Hepatocyte (in vitro differentiated cells): ENCODE data around the gene FZR1. TPM values are rescaled to one million over a fixed set of nuclear protein-coding genes. Genes with fewer than 3 reads are reported as not detected.
"Not testable (repeated sequence)": the region's sequence is repeated elsewhere in the genome, so short reads cannot be mapped to it uniquely, and the experiment has no call there.

Experiments used
- DNase-seq: peaks from one replicate; pipeline ENCODE4 v3.0.0-alpha.2; 2016; ENCODE audit warnings: low spot score
- H2AFZ ChIP-seq: fragments of 200-600 bp; sonication (generic); 2 replicates; pipeline ENCODE4 v1.6.0; 2016; ENCODE audit warnings: antibody characterized with exemption, mild to moderate bottlenecking
- H3K27ac ChIP-seq: fragments of 200-600 bp; sonication (generic); 2 replicates; pipeline ENCODE4 v1.5.1; 2016; ENCODE audit warnings: mild to moderate bottlenecking
- H3K27me3 ChIP-seq: fragments of 200-600 bp; sonication (generic); 2 replicates; pipeline ENCODE4 v1.6.1; 2016
- H3K36me3 ChIP-seq: fragments of 200-600 bp; sonication (generic); replicated peaks from 2 replicates; pipeline ENCODE4 v1.5.1; 2016; ENCODE audit warnings: low read depth; ENCODE audit not compliant: insufficient read depth
- H3K4me1 ChIP-seq: fragments of 200-600 bp; sonication (generic); 2 replicates; pipeline ENCODE4 v1.5.1; 2016; ENCODE audit warnings: mild to moderate bottlenecking, moderate library complexity; ENCODE audit not compliant: insufficient read depth
- H3K4me2 ChIP-seq: fragments of 200-600 bp; sonication (generic); 2 replicates; pipeline ENCODE4 v1.6.0; 2016
- H3K4me3 ChIP-seq: fragments of 200-600 bp; sonication (generic); 2 replicates; pipeline ENCODE4 v1.5.1; 2016; ENCODE audit warnings: mild to moderate bottlenecking
- H3K79me2 ChIP-seq: fragments of 200-600 bp; sonication (generic); 2 replicates; pipeline ENCODE4 v1.6.0; 2017; ENCODE audit warnings: mild to moderate bottlenecking
- H3K9me2 ChIP-seq: fragments of 200-600 bp; sonication (generic); replicated peaks from 2 replicates; pipeline ENCODE4 v1.6.0; 2017; ENCODE audit warnings: mild to moderate bottlenecking; ENCODE audit not compliant: insufficient read depth
- H3K9me3 ChIP-seq: fragments of 200-600 bp; sonication (generic); 2 replicates; pipeline ENCODE4 v1.5.1; 2016; ENCODE audit warnings: low read depth, mild to moderate bottlenecking
- H4K20me1 ChIP-seq: fragments of 200-600 bp; sonication (generic); 2 replicates; pipeline ENCODE4 v1.6.0; 2016; ENCODE audit warnings: mild to moderate bottlenecking; ENCODE audit not compliant: insufficient read depth, poor library complexity, severe bottlenecking
- EZH2 ChIP-seq: fragments of 200-600 bp; sonication (generic); IDR thresholded peaks from 2 replicates; pipeline ENCODE4 v1.6.1; 2016; ENCODE audit warnings: antibody characterized with exemption, mild to moderate bottlenecking, borderline replicate concordance
- EZH2phosphoT487 ChIP-seq: fragments of 200-600 bp; sonication (generic); IDR thresholded peaks from one replicate; pipeline ENCODE4 v1.6.1; 2018; ENCODE audit warnings: antibody characterized with exemption, mild to moderate bottlenecking, low read depth, moderate library complexity; ENCODE audit not compliant: unreplicated experiment, severe bottlenecking
- WGBS: methylation state at CpG from one replicate; pipeline ENCODE4 v1.1.6; 2016; ENCODE audit warnings: low lambda C conversion rate; ENCODE audit errors: missing lambda C conversion rate; 5-methylcytosine and 5-hydroxymethylcytosine counted together
- polyA plus RNA-seq: library from polyadenylated mRNA; unstranded; fragments of >200 nt; fragmentation: Nextera tagmentation; extraction: Ambion mirVana; gene quantifications from 2 replicates; pipeline ENCODE4 v1.2.1, GENCODE V29; 2016
- total RNA-seq: library from RNA; depleted of rRNA; stranded (reverse); fragments of >200 nt; gene quantifications from 2 replicates; pipeline ENCODE4 v1.2.3, GENCODE V29; 2014
- TF ChIP-seq, protein P1 (sequence below): fragments of 200-600 bp; sonication (generic); IDR thresholded peaks from 2 replicates; pipeline ENCODE4 v1.5.1; 2016; ENCODE audit warnings: antibody characterized with exemption, mild to moderate bottlenecking; ENCODE audit not compliant: poor library complexity

Gene FZR1
- total and polyA plus RNA-seq, 2 experiments from 2014 or later, result 32.1 to 51.0 TPM

DNA sequence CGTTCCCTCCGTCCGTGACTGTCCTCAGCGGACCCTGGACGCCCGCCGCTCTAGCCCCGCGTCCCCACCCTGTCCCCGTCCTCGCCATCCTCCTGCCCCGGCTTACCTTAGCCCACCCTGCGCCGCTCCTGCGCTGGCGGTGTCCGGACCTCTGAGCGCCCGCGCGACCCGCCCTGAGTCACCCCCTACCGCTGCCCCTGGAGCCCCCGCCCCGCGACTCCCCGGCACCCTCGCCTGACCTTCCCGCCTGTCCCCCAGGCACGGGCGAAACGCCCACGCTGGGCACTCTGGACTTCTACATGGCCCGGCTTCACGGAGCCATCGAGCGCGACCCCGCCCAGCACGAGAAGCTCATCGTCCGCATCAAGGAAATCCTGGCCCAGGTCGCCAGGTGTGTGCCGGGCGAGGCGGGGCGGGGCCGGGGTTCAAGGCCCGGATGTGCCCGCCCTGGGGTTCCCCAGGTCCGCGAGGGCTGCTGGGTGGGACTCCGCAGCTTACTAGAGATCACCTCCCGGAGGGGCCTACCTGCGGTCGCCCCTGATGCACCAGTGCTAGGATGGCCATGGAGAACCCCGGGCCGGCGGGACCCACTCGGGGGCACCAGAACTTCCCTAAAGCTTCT is 71.7 kb downstream of the FZR1 start:
- WGBS, result 54% methylated on average over 25 of the region's 60 CpGs
- H3K9me2 ChIP-seq, result no peaks in the 10 kb centered on the region
- no peak overlapping the region for H3K27ac ChIP-seq
- TF ChIP-seq EZH2 (no peak), EZH2phosphoT487 (no peak)
- TF ChIP-seq, protein P1, sequence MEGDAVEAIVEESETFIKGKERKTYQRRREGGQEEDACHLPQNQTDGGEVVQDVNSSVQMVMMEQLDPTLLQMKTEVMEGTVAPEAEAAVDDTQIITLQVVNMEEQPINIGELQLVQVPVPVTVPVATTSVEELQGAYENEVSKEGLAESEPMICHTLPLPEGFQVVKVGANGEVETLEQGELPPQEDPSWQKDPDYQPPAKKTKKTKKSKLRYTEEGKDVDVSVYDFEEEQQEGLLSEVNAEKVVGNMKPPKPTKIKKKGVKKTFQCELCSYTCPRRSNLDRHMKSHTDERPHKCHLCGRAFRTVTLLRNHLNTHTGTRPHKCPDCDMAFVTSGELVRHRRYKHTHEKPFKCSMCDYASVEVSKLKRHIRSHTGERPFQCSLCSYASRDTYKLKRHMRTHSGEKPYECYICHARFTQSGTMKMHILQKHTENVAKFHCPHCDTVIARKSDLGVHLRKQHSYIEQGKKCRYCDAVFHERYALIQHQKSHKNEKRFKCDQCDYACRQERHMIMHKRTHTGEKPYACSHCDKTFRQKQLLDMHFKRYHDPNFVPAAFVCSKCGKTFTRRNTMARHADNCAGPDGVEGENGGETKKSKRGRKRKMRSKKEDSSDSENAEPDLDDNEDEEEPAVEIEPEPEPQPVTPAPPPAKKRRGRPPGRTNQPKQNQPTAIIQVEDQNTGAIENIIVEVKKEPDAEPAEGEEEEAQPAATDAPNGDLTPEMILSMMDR, result no peak
- DNase-seq, result no peak
- H3K79me2 ChIP-seq, result peaks cover 3% of the 10 kb centered on the region
- H3K4me2 ChIP-seq, result no peak overlapping the region
- H3K9me3 ChIP-seq, result no peaks in the 10 kb centered on the region
- no peak overlapping the region for H3K4me3 ChIP-seq
- peaks cover 3% of the 10 kb centered on the region for H4K20me1 ChIP-seq
- no peaks in the 10 kb centered on the region for H3K27me3 ChIP-seq
- no peaks in the 10 kb centered on the region for H3K36me3 ChIP-seq
- H2AFZ ChIP-seq, result no peak overlapping the region
- peaks cover 9% of the 10 kb centered on the region for H3K4me1 ChIP-seq

GRCh38 chr19:3578390-3578789 is 72.3 kb downstream of the FZR1 start:
- H3K9me3 ChIP-seq, result no peaks in the 10 kb centered on the region
- DNase-seq, result no peak
- peaks cover 3% of the 10 kb centered on the region for H3K27me3 ChIP-seq
- peaks cover 9% of the 10 kb centered on the region for H3K4me1 ChIP-seq
- H3K36me3 ChIP-seq, result no peaks in the 10 kb centered on the region
- no peak overlapping the region for H3K4me3 ChIP-seq
- peaks cover 2% of the 10 kb centered on the region for H3K79me2 ChIP-seq
- H3K9me2 ChIP-seq, result no peaks in the 10 kb centered on the region
- WGBS, result 90% methylated on average over 15 of the region's 17 CpGs
- H3K27ac ChIP-seq, result no peak overlapping the region
- peaks cover 3% of the 10 kb centered on the region for H4K20me1 ChIP-seq
- TF ChIP-seq, protein P1, result no peak
- TF ChIP-seq EZH2phosphoT487, result no peak
- no peak for TF ChIP-seq EZH2
- H3K4me2 ChIP-seq, result no peak overlapping the region
- no peak overlapping the region for H2AFZ ChIP-seq

- Histone ChIP-seq H3K27me3 (peaks cover 21% of the 10 kb centered on the region), H3K4me3 (no peak overlapping the region), H3K36me3 (no peaks in the 10 kb centered on the region), H3K79me2 (no peaks in the 10 kb centered on the region), H3K9me3 (no peaks in the 10 kb centered on the region), H3K4me1 (peaks cover 9% of the 10 kb centered on the region), H3K9me2 (no peaks in the 10 kb centered on the region), H3K4me2 (no peak overlapping the region), H4K20me1 (no peaks in the 10 kb centered on the region), H2AFZ (no peak overlapping the region), H3K27ac (no peak overlapping the region)
- no peak for TF ChIP-seq EZH2
- TF ChIP-seq, protein P1, result no peak
- TF ChIP-seq EZH2phosphoT487, result no peak
- no peak for DNase-seq
- WGBS, result 67% methylated on average over 11 of the region's 11 CpGs
Measured at GRCh38 chr19:3580156-3580934, 74.2 kb downstream of the FZR1 start.

DNA sequence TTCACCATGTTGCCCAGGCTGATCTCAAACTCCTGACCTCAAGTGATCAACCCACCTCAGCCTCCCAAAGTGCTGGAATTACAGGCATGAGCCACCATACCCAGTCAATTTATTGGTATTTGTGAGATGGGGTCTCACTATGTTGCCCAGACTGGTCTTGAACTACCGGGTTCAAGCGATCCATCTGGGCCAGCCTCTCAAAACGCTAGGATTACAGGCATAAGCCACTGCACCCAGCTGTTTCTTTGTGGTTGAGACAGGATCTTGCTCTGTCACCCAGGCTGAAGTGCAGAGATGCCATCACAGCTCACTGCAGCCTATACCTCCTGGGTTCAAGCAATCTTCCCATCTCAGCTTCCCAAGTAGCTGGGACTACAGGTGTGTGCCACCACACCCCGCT is 75.7 kb downstream of the FZR1 start:
- H3K79me2 ChIP-seq, H3K4me2 ChIP-seq, H3K4me1 ChIP-seq, H4K20me1 ChIP-seq, H2AFZ ChIP-seq, H3K9me2 ChIP-seq, DNase-seq, H3K9me3 ChIP-seq, H3K36me3 ChIP-seq, H3K27ac ChIP-seq, H3K4me3 ChIP-seq: not testable (repeated sequence)
- H3K27me3 ChIP-seq, result peaks cover 33% of the 10 kb centered on the region
- 81% methylated on average over 4 of the region's 4 CpGs for WGBS

DNA sequence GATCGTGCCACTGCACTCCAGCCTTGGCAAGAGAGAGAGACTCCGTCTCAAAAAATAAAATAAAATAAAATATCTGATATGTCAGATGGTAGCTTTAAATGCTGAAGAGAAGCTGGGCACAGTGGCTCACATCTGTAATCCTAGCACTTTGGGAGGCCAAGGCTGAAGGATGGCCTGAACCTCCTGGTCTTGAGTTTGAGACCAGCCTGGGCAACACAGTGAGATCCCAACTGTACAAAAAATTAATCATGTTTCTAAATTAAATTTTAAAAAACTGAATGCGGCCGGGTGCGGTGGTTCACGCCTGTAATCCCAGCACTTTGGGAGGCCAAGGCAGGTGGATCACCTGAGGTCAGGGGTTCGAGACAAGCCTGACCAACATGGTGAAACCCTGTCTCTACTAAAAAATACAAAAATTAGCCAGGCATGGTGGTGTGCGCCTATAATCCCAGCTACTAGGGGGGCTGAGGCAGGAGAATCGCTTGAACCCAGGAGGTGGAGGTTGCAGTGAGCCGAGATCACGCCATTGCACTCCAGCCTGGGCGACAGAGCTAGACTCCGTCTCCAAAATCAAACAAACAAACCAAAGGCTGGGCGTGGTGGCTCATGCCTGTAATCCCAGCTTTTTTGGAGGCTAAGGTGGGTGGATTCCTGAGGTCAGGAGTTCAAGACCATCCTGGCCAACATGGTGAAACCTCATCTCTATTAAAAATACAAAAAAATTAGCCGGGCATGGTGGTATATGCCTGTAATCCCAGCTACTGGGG is 78.1 kb downstream of the FZR1 start:
- not testable (repeated sequence) for H3K27ac ChIP-seq, H4K20me1 ChIP-seq, H3K9me3 ChIP-seq, H3K79me2 ChIP-seq, H2AFZ ChIP-seq, H3K4me1 ChIP-seq, H3K4me2 ChIP-seq, DNase-seq, H3K4me3 ChIP-seq, H3K9me2 ChIP-seq, H3K36me3 ChIP-seq
- peaks cover 36% of the 10 kb centered on the region for H3K27me3 ChIP-seq
- WGBS, result 88% methylated on average over 15 of the region's 15 CpGs
